DMS153 treated with DMSO at 0.1 percent for 48 hours (cell line): ENCODE results near the gene CHM.
"Not testable (repeated sequence)": the region's sequence is repeated elsewhere in the genome, so short reads cannot be mapped to it uniquely, and the experiment has no call there.

Experiments used
- DNase-seq: peaks from one replicate; lab custom pipeline; 2025; ENCODE audit not compliant: unreplicated experiment; lab: John Stamatoyannopoulos, UW

CHM gene

GRCh38 chrX:85998954-85999353 is 48.4 kb downstream of the CHM start:
- DNase-seq = no peak

DNA sequence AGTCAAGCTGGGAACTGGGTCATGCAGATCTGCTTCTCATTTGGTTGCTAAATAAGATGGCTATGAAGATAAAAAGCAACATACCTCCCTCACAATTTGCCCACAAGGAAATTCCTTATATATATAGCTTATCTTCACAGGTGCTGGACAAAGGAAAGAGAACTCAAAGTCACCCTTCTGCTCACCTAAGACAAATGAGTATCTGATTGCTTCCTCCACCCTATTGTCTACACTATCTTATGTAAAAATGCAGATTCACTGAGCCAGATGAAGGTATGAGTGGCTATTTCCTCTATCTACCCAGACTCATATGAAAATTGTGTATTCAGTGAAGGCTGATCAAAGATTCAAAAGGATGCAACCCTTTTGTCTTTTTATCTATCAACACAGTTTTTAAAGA is 50.8 kb downstream of the CHM start:
- DNase-seq = no peak

DNA sequence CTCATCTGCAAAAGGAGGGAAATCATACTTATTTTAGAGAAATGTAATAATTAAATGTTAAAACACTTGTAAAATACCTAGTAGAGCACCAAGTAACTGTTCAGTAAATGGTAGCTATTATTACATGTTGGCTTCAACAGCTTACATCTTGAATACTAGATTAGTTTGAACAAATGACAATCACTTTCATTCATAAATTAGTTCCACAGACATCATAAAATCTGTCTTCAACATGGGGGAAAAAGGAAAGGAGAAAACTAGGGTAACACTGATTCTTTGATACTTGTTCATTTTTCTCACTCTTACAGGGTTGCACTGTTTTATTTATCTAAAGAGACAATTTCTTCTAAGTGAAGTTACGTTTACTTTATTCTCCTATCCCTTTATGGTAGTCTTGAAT is 51.7 kb downstream of the CHM start:
- DNase-seq = no peak

DNA sequence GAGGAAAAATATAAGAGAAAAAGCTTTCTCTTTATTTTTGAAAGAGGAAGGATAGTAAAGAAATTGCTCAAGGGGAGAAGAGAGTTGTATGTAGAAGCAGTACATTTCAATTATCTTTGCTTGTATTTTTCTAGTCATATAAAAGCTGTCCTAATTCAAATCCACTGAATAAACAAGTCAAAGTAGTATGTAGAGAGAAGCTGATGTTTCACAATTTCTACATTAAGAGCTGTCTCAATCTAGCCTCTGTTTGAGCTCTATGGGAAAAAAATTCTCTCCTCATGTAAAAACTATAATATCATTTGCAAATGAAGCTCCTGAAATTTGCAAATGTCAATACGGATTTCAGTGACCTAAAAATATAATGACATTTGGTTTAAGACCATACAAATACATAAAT is 52.6 kb downstream of the CHM start:
- DNase-seq = no peak

DNA sequence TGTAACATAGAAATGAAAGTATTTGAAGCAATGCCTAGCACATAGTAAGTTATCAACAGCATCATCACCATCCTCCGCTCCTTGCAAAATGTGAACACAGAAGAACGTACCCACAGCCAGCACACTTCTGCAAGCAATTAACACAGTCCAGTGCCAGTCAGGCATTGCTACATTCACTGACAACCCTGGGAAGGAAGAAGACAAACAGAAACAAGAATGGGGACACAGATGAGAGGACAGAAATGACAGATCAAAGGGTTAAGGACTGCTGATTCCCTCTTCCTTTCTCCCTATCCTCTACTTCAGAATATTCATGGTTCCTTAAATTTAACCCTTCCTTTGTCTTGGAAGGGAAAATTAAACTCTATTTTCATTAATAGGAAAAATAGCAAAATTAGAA is 53.1 kb downstream of the CHM start:
- DNase-seq = no peak

DNA sequence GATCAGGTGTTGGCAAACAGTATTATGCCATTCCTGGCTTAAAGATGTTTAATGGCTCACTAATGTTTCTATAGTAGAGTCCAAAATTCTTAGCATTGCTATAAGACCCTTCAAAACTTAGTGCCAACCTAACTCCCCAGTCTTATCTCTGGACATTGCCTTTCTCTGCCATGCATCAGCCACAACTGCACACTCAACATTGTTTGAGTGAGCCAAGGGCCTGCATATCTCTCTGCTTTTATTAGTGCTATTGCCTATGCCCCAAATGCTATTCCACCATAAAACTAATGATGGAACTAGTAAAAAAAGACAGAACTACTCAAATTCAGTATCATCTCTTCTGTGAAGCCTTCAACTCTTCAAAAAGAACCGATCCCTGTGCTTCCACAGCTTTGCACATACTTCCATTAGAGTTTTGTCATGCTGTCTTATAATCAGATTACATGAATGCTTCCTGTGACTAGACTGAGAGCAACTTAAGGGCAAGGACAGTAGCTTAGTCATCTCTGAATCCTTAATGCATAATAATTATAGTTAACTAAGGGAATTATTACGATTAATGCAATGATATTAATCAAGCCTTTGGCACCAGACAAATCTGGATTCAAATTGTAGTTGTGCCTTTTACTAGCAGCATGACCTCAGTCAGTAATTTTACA is 53.7 kb downstream of the CHM start:
- no peak for DNase-seq

GRCh38 chrX:85992811-85993229 is 54.5 kb downstream of the CHM start:
- DNase-seq = no peak

GRCh38 chrX:85988353-85988752 is 59.0 kb downstream of the CHM start:
- no peak for DNase-seq

- DNase-seq = no peak
Observed at GRCh38 chrX:85980286-85980685, 67.1 kb downstream of the CHM start.

- no peak for DNase-seq
Observed at GRCh38 chrX:85977218-85977617, 70.1 kb downstream of the CHM start.

DNA sequence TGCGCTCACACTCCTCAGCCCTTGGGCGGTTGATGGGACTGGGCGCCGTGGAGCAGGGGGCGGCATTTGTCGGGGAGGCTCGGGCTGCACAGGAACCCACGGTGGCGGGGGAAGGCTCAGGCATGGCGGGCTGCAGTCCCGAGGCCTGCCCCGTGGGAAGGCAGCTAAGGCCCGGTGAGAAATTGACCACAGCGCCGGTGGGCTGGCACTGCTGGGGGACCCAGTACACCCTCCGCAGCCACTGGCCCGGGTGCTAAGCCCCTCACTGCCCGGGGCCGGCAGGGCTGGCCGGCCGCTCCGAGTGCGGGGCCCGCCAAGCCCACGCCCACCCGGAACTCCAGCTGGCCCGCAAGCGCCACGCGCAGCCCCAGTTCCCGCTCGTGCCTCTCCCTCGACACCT is 75.0 kb downstream of the CHM start:
- DNase-seq = not testable (repeated sequence)

DNA sequence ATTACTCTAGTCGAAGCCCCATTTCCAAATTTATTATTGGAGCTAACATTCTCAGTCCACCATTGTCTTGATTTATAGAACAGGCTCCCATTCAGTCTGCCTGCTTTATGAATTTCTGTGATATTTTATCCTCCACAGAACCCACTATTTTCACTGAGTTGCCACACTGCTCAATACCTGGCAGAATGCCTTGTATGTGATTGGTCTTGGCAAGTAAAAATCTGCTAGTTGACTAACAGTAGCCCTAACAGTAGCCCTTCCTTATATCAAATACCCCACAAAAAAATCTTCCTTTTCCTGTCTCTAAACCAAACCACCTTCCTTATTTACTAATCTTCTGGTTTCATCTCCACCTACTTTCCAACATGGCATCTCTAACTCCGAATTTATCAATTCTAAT is 82.6 kb downstream of the CHM start:
- no peak for DNase-seq

DNA sequence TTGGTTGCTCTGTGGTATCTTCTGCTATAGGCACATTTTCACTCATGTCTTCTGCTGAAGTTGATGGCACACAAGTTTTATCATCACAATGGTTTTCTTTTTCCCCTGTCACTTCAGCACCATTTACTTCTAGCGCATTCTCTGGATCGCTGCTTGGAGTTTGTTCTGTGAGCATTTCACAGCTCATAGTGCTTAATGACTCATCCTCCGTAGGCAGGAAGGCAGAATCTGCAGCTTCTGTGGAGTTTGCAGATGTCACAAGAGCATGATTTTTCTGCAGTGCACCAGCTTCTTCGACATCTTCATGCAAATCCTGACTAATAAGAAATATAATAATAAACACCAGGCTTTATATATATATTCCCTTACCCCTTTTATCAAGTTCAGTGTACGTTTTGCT is 83.6 kb downstream of the CHM start:
- DNase-seq = no peak

- DNase-seq = no peak
Observed at GRCh38 chrX:85955510-85955909, 91.8 kb downstream of the CHM start.

- not testable (repeated sequence) for DNase-seq
Observed at GRCh38 chrX:85944751-85945150, 102.6 kb downstream of the CHM start.

DNA sequence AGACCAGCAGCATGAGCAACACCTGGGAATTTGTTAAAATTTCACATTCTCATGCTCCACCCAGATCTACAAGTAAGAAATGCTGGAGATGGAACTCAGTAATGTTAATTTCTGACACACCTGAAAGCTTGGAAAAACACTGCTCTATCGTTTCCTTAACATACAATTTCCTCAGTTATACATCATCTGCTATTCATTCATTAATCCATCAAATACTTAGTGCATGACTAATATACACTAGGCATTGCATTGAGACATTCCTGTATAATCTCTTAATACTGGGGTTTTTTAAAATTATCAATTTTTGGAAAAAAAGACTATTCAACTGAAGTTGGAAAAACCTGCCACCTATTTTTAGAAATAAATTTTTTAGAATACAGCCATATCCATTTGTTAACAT is 106.1 kb downstream of the CHM start:
- no peak for DNase-seq

GRCh38 chrX:85939942-85940341 is 107.4 kb downstream of the CHM start:
- not testable (repeated sequence) for DNase-seq

GRCh38 chrX:85934399-85934798 is 113.0 kb downstream of the CHM start:
- not testable (repeated sequence) for DNase-seq

DNA sequence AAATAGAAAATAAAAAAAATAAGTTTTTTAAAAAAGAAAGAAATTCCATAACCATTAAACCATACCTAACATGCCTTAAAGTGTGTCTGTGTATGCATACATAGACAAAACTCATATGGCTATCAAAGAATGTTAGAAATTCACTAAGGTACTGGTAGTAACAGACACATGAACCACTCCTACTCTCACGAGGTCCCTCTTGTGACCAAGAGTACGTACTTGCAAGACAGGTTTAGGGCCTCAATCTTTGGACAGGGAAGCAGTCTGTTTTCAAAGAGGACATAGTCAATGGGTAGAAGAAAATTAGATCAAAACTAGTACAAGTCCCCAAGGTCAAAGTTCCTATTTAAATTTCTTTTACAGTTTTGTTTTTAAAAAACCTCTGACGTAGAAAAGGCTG is 117.3 kb downstream of the CHM start:
- no peak for DNase-seq

DNA sequence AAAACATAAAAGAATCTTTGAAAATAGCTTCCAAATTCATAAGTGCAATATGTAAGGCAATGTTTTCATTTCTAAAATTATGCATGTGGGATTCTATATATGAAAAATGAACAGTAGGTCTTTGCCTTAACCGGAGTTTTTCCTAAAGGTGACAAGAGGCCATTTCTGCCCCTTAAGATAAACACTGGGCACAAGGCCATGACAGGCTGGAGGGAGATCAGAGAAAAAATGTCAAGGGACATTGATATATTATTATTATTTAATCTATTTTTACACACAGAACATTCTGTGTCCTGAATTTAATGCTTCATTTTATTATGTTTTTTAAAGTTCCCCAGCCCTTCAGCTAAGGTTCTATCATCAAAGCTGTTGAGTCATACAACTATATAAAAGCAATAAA is 118.8 kb downstream of the CHM start:
- DNase-seq = no peak

- DNase-seq = no peak
Observed at GRCh38 chrX:85927740-85928139, 119.6 kb downstream of the CHM start.

GRCh38 chrX:85922821-85923220 is 124.5 kb downstream of the CHM start:
- no peak for DNase-seq

DNA sequence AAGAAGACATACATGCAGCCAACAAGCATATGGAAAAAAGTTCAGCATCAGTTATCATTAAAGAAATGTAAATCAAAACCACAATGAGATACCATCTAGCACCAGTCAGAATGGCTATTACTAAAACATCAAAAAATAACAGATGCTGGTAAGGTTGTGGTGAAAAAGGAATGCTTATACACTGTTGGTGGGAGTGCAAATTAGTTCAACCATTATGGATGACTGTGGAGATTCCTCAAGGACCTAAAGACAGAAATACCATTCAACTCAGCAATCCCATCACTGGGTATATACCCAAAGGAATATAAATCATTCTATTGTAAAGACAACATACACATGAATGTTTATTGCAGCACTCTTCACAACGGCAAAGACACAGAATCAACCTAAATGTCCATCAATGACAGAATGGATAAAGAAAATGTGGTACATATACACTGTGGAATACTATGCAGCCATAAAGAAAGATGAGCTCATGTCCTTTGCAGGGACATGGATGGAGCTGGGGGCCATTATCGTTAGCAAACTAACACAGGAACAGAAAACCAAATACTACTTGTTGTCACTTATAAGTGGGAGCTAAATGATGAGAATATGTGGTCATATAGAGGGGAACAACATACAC is 130.6 kb downstream of the CHM start:
- not testable (repeated sequence) for DNase-seq
